ENCODE measurements around the gene SAAL1. TPM values are rescaled to one million over a fixed set of nuclear protein-coding genes. Genes with fewer than 3 reads are reported as not detected.

Gene SAAL1
- total and polyA plus RNA-seq, 12 donors: 4.9 to 16.5 (median 7.1) TPM

- Histone ChIP-seq H3K27me3 (peaks cover 0 to 38% (median 18%) of the 10 kb centered on the region in 7 donors), H3K4me1 (no peaks in the 10 kb centered on the region), H3K36me3 (no peaks in the 10 kb centered on the region), H3K27ac (no peak overlapping the region), H3K4me3 (no peak overlapping the region), H3K9me3 (no peaks in the 10 kb centered on the region)
- ATAC-seq (no peak), DNase-seq (no peak)
- WGBS, 2 donors: 66 to 69% methylated on average over 5 of the region's 5 CpGs
- intact Hi-C loops (cut with DNase I): no loop called here
- TF ChIP-seq, protein P1, sequence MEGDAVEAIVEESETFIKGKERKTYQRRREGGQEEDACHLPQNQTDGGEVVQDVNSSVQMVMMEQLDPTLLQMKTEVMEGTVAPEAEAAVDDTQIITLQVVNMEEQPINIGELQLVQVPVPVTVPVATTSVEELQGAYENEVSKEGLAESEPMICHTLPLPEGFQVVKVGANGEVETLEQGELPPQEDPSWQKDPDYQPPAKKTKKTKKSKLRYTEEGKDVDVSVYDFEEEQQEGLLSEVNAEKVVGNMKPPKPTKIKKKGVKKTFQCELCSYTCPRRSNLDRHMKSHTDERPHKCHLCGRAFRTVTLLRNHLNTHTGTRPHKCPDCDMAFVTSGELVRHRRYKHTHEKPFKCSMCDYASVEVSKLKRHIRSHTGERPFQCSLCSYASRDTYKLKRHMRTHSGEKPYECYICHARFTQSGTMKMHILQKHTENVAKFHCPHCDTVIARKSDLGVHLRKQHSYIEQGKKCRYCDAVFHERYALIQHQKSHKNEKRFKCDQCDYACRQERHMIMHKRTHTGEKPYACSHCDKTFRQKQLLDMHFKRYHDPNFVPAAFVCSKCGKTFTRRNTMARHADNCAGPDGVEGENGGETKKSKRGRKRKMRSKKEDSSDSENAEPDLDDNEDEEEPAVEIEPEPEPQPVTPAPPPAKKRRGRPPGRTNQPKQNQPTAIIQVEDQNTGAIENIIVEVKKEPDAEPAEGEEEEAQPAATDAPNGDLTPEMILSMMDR (IDR thresholded peaks at IDR 0.05): no peak
Observed at GRCh38 chr11:18144243-18144642, 38.4 kb upstream of the SAAL1 start.

- 85 to 91% methylated on average over 2 of the region's 2 CpGs for WGBS, 2 donors
- TF ChIP-seq, protein P1 (IDR thresholded peaks at IDR 0.05): no peak
- no peaks in the 10 kb centered on the region for H3K36me3 ChIP-seq
- DNase-seq (no peak), ATAC-seq (no peak)
- intact Hi-C loops (cut with DNase I): no loop called here
- no peak overlapping the region for H3K4me3 ChIP-seq
- no peaks in the 10 kb centered on the region for H3K4me1 ChIP-seq
- no peak overlapping the region for H3K27ac ChIP-seq
- no peaks in the 10 kb centered on the region for H3K9me3 ChIP-seq
- peaks cover 0 to 17% (median 4%) of the 10 kb centered on the region in 7 donors for H3K27me3 ChIP-seq
Observed at GRCh38 chr11:18140145-18140544, 34.3 kb upstream of the SAAL1 start.

DNA sequence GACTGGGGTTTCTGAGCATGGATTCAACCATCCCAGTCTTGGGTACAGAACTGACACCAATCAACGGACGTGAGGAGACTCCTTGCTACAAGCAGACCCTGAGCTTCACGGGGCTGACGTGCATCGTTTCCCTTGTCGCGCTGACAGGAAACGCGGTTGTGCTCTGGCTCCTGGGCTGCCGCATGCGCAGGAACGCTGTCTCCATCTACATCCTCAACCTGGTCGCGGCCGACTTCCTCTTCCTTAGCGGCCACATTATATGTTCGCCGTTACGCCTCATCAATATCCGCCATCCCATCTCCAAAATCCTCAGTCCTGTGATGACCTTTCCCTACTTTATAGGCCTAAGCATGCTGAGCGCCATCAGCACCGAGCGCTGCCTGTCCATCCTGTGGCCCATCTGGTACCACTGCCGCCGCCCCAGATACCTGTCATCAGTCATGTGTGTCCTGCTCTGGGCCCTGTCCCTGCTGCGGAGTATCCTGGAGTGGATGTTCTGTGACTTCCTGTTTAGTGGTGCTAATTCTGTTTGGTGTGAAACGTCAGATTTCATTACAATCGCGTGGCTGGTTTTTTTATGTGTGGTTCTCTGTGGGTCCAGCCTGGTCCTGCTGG, 31.4 kb upstream of the SAAL1 start:
- H3K4me3 ChIP-seq: no peak overlapping the region
- H3K27ac ChIP-seq: no peak overlapping the region
- TF ChIP-seq, protein P1 (IDR thresholded peaks at IDR 0.05): no peak
- H3K36me3 ChIP-seq: no peaks in the 10 kb centered on the region
- H3K9me3 ChIP-seq: no peaks in the 10 kb centered on the region
- H3K4me1 ChIP-seq: no peaks in the 10 kb centered on the region
- H3K27me3 ChIP-seq: peaks cover 0 to 22% (median 7%) of the 10 kb centered on the region in 7 donors
- ATAC-seq (no peak), DNase-seq (no peak)
- 93 to 94% methylated on average over 29 of the region's 29 CpGs for WGBS, 2 donors
- intact Hi-C loops (cut with DNase I): no loop called here

- Histone ChIP-seq H3K27ac (no peak overlapping the region), H3K4me1 (no peaks in the 10 kb centered on the region), H3K27me3 (peaks cover 0 to 19% (median 3%) of the 10 kb centered on the region in 7 donors), H3K9me3 (no peaks in the 10 kb centered on the region), H3K4me3 (no peak overlapping the region), H3K36me3 (no peaks in the 10 kb centered on the region)
- WGBS, 2 donors: 33 to 42% methylated on average over 2 of the region's 2 CpGs
- DNase-seq (no peak), ATAC-seq (no peak)
- intact Hi-C loops (cut with DNase I): no loop called here
- TF ChIP-seq, protein P1 (IDR thresholded peaks at IDR 0.05): no peak
Observed at GRCh38 chr11:18135308-18135707, 29.4 kb upstream of the SAAL1 start.
